GM12878 (cell line): ENCODE measurements around the gene NELL1. TPM values are rescaled to one million over a fixed set of nuclear protein-coding genes. Genes with fewer than 3 reads are reported as not detected.

ENCODE experiments used
- ATAC-seq: fragments of 200-7000 bp; cut with Tn5 transposase; 3 replicates; pipeline ENCODE4 v1.9.1; 2020; ENCODE audit warnings: mild to moderate bottlenecking, moderate library complexity
- BruUV-seq: library from RNA; stranded (reverse); fragments of 400-500 nt; replicated peaks from 2 replicates; lab custom pipeline; 2021; lab: Mats Ljungman, UMichigan
- CTCF ChIA-PET: fragments of 300-600 bp; sonication (Branson Sonifier 250); formaldehyde crosslinking; extraction: SDS; loops from one replicate; lab custom pipeline; 2021; ENCODE audit warnings: inconsistent platforms; lab: Yijun Ruan, JAX
- POLR2A ChIA-PET: fragments of 350-600 bp; formaldehyde crosslinking; extraction: SDS; loops from one replicate; lab custom pipeline; 2021; ENCODE audit warnings: inconsistent platforms; lab: Charles Lee
- RAD21 ChIA-PET: fragments of 300-600 bp; sonication (Branson Sonifier 250); formaldehyde crosslinking; loops from one replicate; lab custom pipeline; 2023; ENCODE audit warnings: antibody characterized with exemption; ENCODE audit not compliant: unreplicated experiment; lab: Charles Lee
- SMC1A ChIA-PET: fragments of 300-600 bp; sonication (Branson Sonifier 250); formaldehyde crosslinking; loops from one replicate; lab custom pipeline; 2023; ENCODE audit not compliant: unreplicated experiment, uncharacterized antibody; lab: Charles Lee
- DNase-seq: peaks from one replicate; pipeline ENCODE4 v3.0.0-alpha.2; 2011; ENCODE audit warnings: low read depth, low spot score
- FAIRE-seq: peaks from 3 replicates; lab custom pipeline; 2011; peaks lifted over from hg19 to GRCh38; lab: Jason Lieb, UNC
- H2AFZ ChIP-seq: 2 replicates; pipeline ENCODE4 v1.6.0; 2011; ENCODE audit warnings: low read depth, low read length, control low read depth; ENCODE audit not compliant: control insufficient read depth
- H3K27ac ChIP-seq: 2 replicates; pipeline ENCODE4 v1.5.1; 2011; ENCODE audit warnings: control low read depth; ENCODE audit not compliant: control insufficient read depth, insufficient read depth
- H3K27me3 ChIP-seq, 2 experiments: replicated peaks in 1 of 2; 2 replicates each; pipeline versions ENCODE4 v1.6.0 to v1.6.1; 2011; ENCODE audit warnings: low read length in 1 of 2; ENCODE audit not compliant: control insufficient read depth in 2 of 2, insufficient read depth in 2 of 2
- H3K36me3 ChIP-seq, 2 experiments: 2 replicates each; pipeline ENCODE4 v1.5.1; 2011; ENCODE audit warnings: low read length in 1 of 2; ENCODE audit not compliant: control insufficient read depth in 2 of 2, insufficient read depth in 2 of 2
- H3K4me1 ChIP-seq: 2 replicates; pipeline ENCODE4 v1.6.1; 2011; ENCODE audit warnings: mild to moderate bottlenecking, low read length, moderate library complexity, mixed read lengths; ENCODE audit not compliant: control insufficient read depth, insufficient read depth
- H3K4me2 ChIP-seq: 2 replicates; pipeline ENCODE4 v1.6.0; 2011; ENCODE audit warnings: control low read depth; ENCODE audit not compliant: control insufficient read depth, insufficient read depth
- H3K4me3 ChIP-seq: fragments of 200-600 bp; sonication (generic); 2 replicates; pipeline ENCODE4 v1.5.1; 2016
- H3K79me2 ChIP-seq: 2 replicates; pipeline ENCODE4 v1.6.0; 2011; ENCODE audit warnings: low read length; ENCODE audit not compliant: control insufficient read depth, insufficient read depth
- H3K9ac ChIP-seq: 2 replicates; pipeline ENCODE4 v1.8.0; 2011; ENCODE audit warnings: low read length, control low read depth, mixed read lengths; ENCODE audit not compliant: control insufficient read depth, insufficient read depth
- H3K9me3 ChIP-seq: replicated peaks from 3 replicates; pipeline ENCODE4 v1.5.1; 2011; ENCODE audit warnings: mild to moderate bottlenecking, low read length; ENCODE audit not compliant: control insufficient read depth, insufficient read depth
- H4K20me1 ChIP-seq: 2 replicates; pipeline ENCODE4 v1.6.0; 2011; ENCODE audit not compliant: control insufficient read depth, insufficient read depth
- CBX3 ChIP-seq: fragments of 200-600 bp; sonication (generic); IDR thresholded peaks from 2 replicates; pipeline ENCODE4 v1.6.1; 2016; ENCODE audit warnings: low read depth, borderline replicate concordance
- NR2F1 ChIP-seq: fragments of 450-650 bp; conservative IDR thresholded peaks from 2 replicates; pipeline ENCODE4 v1.6.1; 2017; ENCODE audit warnings: mild to moderate bottlenecking
- SUPT20H ChIP-seq: IDR thresholded peaks from 2 replicates; pipeline ENCODE4 v1.6.1; 2011; ENCODE audit warnings: low read depth, mild to moderate bottlenecking, low read length, moderate library complexity, borderline replicate concordance; ENCODE audit not compliant: control insufficient read depth
- ZNF207 ChIP-seq: fragments of 450-650 bp; IDR thresholded peaks from 2 replicates; pipeline ENCODE4 v1.6.1; 2014; ENCODE audit warnings: antibody characterized with exemption, mild to moderate bottlenecking, borderline replicate concordance
- ZNF24 ChIP-seq: fragments of 450-650 bp; IDR thresholded peaks from 2 replicates; pipeline ENCODE4 v1.6.1; 2017; ENCODE audit warnings: antibody characterized with exemption, mild to moderate bottlenecking
- WGBS: methylation state at CpG from one replicate; pipeline ENCODE4 v1.1.6; 2016; ENCODE audit warnings: low lambda C conversion rate; ENCODE audit not compliant: insufficient replicate concordance, insufficient coverage; ENCODE audit errors: missing lambda C conversion rate; 5-methylcytosine and 5-hydroxymethylcytosine counted together
- in situ Hi-C: fragments of 300-500 bp; cut with MboI; formaldehyde crosslinking; loops from 9 replicates; pipeline ENCODE4 v1.14.3; 2018; ENCODE audit warnings: mixed read lengths
- intact Hi-C: fragments of 100-400 bp; cut with micrococcal nuclease; formaldehyde crosslinking; loops from one replicate; pipeline ENCODE4 v1.14.2; 2022; ENCODE audit not compliant: unreplicated experiment
- polyA plus RNA-seq, 11 experiments: library from polyadenylated mRNA; depleted of rRNA in 4 of 11; unstranded in 6 of 11; stranded (reverse) in 5 of 11; fragments of >200 nt; fragmentation: Nextera tagmentation in 4 of 11; fragmentation: Illumina TruSeq in 1 of 11; extraction: Ambion mirVana in 4 of 11; extraction: Trizol in 1 of 11; gene quantifications; 1 replicate in 1 of 11; 2 replicates in 10 of 11; pipeline versions ENCODE4 v1.2.1 to v1.2.3, GENCODE V29; 2011 to 2016; ENCODE audit warnings: inconsistent platforms in 2 of 11, missing spikeins in 2 of 11, low read depth in 1 of 11
- total RNA-seq, 4 experiments: library from RNA; depleted of rRNA in 3 of 4; stranded (reverse); fragments of >200 nt in 3 of 4; fragmentation: Illumina TruSeq in 1 of 4; extraction: Trizol in 1 of 4; gene quantifications; 2 replicates each; pipeline versions ENCODE4 v1.2.1 to v1.2.3, GENCODE V29; 2013 to 2021
- TF ChIP-seq, protein P1 (sequence below), 3 experiments: IDR thresholded peaks in 2 of 3; conservative IDR thresholded peaks in 1 of 3; 2 replicates each; pipeline ENCODE4 v1.5.1; 2011; ENCODE audit warnings: low read depth in 3 of 3, low read length in 3 of 3, mild to moderate bottlenecking in 3 of 3, control low read depth in 2 of 3, moderate library complexity in 2 of 3, inconsistent platforms in 1 of 3, mixed read lengths in 1 of 3; ENCODE audit not compliant: control insufficient read depth in 2 of 3, insufficient read depth in 1 of 3; ENCODE audit errors: extremely low read depth in 1 of 3
- TF ChIP-seq, protein P2 (sequence below): IDR thresholded peaks from 2 replicates; pipeline ENCODE4 v1.6.1; 2012; ENCODE audit warnings: mild to moderate bottlenecking, low read depth, low read length

NELL1 gene
- total and polyA plus RNA-seq, 10 of the 15 experiments (the other 5 are each of a cell fraction or from before 2014, with no cell fraction given), result 0.02 to 0.12 TPM; not detected in 8

DNA sequence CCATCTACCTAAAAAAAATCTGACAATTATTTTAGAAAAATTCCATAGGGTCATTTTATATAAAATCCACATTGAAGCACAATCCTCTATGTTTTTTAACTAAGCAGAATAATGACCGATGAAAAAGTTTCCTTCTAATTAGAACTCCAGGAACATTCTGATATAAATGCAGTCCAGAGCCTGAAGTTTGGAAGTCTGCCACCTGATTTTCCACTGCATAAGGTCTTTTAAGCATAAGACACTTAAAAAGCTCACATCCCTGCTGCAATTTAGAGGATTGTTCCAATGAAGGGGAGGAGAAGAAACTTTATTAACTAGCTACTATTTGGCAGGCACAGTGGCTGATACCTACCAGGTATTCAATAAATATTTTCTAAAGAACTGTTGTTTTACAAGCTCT is 953.2 kb downstream of the NELL1 start:
- H3K27me3 ChIP-seq, result no peaks in the 10 kb centered on the region
- TF ChIP-seq SUPT20H (no peak), CBX3 (no peak), ZNF24 (no peak), ZNF207 (no peak), NR2F1 (no peak)
- TF ChIP-seq, protein P1, sequence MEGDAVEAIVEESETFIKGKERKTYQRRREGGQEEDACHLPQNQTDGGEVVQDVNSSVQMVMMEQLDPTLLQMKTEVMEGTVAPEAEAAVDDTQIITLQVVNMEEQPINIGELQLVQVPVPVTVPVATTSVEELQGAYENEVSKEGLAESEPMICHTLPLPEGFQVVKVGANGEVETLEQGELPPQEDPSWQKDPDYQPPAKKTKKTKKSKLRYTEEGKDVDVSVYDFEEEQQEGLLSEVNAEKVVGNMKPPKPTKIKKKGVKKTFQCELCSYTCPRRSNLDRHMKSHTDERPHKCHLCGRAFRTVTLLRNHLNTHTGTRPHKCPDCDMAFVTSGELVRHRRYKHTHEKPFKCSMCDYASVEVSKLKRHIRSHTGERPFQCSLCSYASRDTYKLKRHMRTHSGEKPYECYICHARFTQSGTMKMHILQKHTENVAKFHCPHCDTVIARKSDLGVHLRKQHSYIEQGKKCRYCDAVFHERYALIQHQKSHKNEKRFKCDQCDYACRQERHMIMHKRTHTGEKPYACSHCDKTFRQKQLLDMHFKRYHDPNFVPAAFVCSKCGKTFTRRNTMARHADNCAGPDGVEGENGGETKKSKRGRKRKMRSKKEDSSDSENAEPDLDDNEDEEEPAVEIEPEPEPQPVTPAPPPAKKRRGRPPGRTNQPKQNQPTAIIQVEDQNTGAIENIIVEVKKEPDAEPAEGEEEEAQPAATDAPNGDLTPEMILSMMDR (IDR thresholded peaks at IDR 0.05 in 2 of 3, conservative IDR thresholded peaks at IDR 0.05 in 1 of 3; ENCODE audit: control insufficient read depth in 2 of 3, extremely low read depth in 1 of 3, insufficient read depth in 1 of 3, low read depth in 3 of 3, low read length in 3 of 3), result no peak
- TF ChIP-seq, protein P2, sequence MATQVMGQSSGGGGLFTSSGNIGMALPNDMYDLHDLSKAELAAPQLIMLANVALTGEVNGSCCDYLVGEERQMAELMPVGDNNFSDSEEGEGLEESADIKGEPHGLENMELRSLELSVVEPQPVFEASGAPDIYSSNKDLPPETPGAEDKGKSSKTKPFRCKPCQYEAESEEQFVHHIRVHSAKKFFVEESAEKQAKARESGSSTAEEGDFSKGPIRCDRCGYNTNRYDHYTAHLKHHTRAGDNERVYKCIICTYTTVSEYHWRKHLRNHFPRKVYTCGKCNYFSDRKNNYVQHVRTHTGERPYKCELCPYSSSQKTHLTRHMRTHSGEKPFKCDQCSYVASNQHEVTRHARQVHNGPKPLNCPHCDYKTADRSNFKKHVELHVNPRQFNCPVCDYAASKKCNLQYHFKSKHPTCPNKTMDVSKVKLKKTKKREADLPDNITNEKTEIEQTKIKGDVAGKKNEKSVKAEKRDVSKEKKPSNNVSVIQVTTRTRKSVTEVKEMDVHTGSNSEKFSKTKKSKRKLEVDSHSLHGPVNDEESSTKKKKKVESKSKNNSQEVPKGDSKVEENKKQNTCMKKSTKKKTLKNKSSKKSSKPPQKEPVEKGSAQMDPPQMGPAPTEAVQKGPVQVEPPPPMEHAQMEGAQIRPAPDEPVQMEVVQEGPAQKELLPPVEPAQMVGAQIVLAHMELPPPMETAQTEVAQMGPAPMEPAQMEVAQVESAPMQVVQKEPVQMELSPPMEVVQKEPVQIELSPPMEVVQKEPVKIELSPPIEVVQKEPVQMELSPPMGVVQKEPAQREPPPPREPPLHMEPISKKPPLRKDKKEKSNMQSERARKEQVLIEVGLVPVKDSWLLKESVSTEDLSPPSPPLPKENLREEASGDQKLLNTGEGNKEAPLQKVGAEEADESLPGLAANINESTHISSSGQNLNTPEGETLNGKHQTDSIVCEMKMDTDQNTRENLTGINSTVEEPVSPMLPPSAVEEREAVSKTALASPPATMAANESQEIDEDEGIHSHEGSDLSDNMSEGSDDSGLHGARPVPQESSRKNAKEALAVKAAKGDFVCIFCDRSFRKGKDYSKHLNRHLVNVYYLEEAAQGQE, result no peak
- H3K9me3 ChIP-seq, result no peaks in the 10 kb centered on the region
- no peak overlapping the region for H3K4me2 ChIP-seq
- no peak for ATAC-seq
- DNase-seq, result no peak
- ChIA-PET CTCF (no interaction called here), SMC1A (interaction anchor here (1.0 kb wide), 1 partner anchor 10 kb away, joined by 4 read pairs; no protein-coding TSS in a partner anchor), RAD21 (no interaction called here), POLR2A (no interaction called here)
- BruUV-seq, result no TSS peak
- no peak overlapping the region for H3K4me3 ChIP-seq
- H3K36me3 ChIP-seq, result no peaks in the 10 kb centered on the region
- H3K79me2 ChIP-seq, result no peaks in the 10 kb centered on the region
- no peak for FAIRE-seq
- no peaks in the 10 kb centered on the region for H4K20me1 ChIP-seq
- in situ Hi-C loops, result no loop called here
- H3K4me1 ChIP-seq, result no peaks in the 10 kb centered on the region
- H2AFZ ChIP-seq, result no peak overlapping the region
- no peak overlapping the region for H3K9ac ChIP-seq
- 88% methylated on average over 1 of the region's 1 CpG for WGBS
- intact Hi-C loops, result no loop called here
- no peak overlapping the region for H3K27ac ChIP-seq
